ENCODE measurements around the gene ZNF418.

Gene ZNF418

DNA sequence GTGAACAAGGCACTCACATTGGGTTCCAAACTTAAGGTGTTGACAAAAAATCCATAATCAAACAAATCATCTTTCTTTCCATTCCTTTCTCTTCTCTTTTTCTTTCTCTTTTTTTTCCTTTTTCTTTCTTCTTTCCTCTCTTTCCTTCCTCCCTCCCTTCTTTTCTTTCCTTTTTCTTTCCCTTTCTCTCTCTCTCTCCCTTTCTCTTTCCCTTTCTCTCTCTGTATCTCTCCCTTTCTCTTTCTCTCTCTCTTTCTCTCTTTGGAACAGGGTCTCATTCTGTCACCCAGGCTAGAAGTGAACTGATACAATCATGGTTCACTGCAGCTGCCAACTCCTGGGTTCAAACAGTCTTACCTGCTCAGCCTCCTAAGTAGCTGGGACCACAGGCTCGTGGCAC, 26.6 kb upstream of the ZNF418 start:
- Histone ChIP-seq H3K27ac (ENCODE audit: low read depth, low read length) (no peak overlapping the region), H2BK120ac (ENCODE audit: insufficient read depth, low read length, poor library complexity) (no peak overlapping the region), H3K9me3 (ENCODE audit: insufficient read depth, low read depth, low read length) (peaks cover 14% of the 10 kb centered on the region), H2AFZ (ENCODE audit: insufficient read depth, low read length, poor library complexity) (no peak overlapping the region), H4K91ac (ENCODE audit: low read depth, low read length) (no peak overlapping the region), H3K18ac (ENCODE audit: low read length) (no peak overlapping the region), H2BK12ac (ENCODE audit: low read length) (no peak overlapping the region), H4K8ac (ENCODE audit: low read depth, low read length) (no peak overlapping the region), H3K4me2 (ENCODE audit: low read length) (no peak overlapping the region), H3K79me1 (ENCODE audit: low read length) (no peaks in the 10 kb centered on the region), H3K79me2 (ENCODE audit: control insufficient read depth, insufficient read depth, low read length, poor library complexity) (no peaks in the 10 kb centered on the region), H4K12ac (ENCODE audit: low read depth, low read length) (no peak overlapping the region), H3K23ac (ENCODE audit: low read length) (no peak overlapping the region), H3K4me3 (ENCODE audit: low read depth, low read length) (no peak overlapping the region), H2BK5ac (ENCODE audit: low read depth, low read length, poor library complexity) (no peak overlapping the region), H2AK5ac (ENCODE audit: low read length) (no peak overlapping the region), H3K4ac (ENCODE audit: low read depth, low read length) (no peak overlapping the region), H3K14ac (ENCODE audit: low read length) (no peak overlapping the region), H3K9ac (ENCODE audit: low read length) (no peak overlapping the region), H3K36me3 (ENCODE audit: control insufficient read depth in 1 of 2, insufficient read depth in 2 of 2, low read length in 2 of 2) (no peaks in the 10 kb centered on the region), H3K27me3 (ENCODE audit: insufficient read depth, low read length) (no peaks in the 10 kb centered on the region), H3K4me1 (ENCODE audit: control insufficient read depth in 1 of 2, insufficient read depth in 2 of 2, low read length in 2 of 2) (no peaks in the 10 kb centered on the region)
- WGBS (ENCODE audit: extremely low coverage, insufficient coverage, insufficient read length): no CpG with 5 or more reads among the region's 1 CpG
- DNase-seq: no peak

DNA sequence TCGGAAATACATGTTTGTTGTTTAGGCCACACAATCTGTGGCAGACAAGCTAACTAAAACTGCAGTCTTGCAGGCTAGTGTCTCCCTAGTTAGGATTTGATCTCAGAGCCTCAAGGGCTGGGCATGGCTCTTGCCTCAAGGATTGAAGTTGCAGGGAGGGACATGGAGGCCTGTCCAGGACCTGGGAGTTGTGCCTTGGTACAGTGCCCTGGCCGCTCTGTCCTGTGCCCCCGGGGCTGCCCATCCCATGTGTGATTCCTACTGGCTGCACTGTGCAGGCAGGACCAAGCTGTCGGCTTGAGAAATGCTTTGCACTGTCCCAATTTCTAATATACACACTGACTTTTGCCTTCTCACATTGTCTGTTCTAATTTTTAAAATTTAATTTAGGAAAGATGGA, 19.8 kb upstream of the ZNF418 start:
- H3K18ac ChIP-seq (ENCODE audit: low read length): no peak overlapping the region
- no peaks in the 10 kb centered on the region for H3K4me1 ChIP-seq (ENCODE audit: control insufficient read depth in 1 of 2, insufficient read depth in 2 of 2, low read length in 2 of 2)
- no peak overlapping the region for H4K91ac ChIP-seq (ENCODE audit: low read depth, low read length)
- H2BK120ac ChIP-seq (ENCODE audit: insufficient read depth, low read length, poor library complexity): no peak overlapping the region
- no peak overlapping the region for H4K8ac ChIP-seq (ENCODE audit: low read depth, low read length)
- H3K79me2 ChIP-seq (ENCODE audit: control insufficient read depth, insufficient read depth, low read length, poor library complexity): no peaks in the 10 kb centered on the region
- H3K27me3 ChIP-seq (ENCODE audit: insufficient read depth, low read length): no peaks in the 10 kb centered on the region
- H2AK5ac ChIP-seq (ENCODE audit: low read length): no peak overlapping the region
- H2AFZ ChIP-seq (ENCODE audit: insufficient read depth, low read length, poor library complexity): no peak overlapping the region
- H3K4me2 ChIP-seq (ENCODE audit: low read length): no peak overlapping the region
- H2BK12ac ChIP-seq (ENCODE audit: low read length): no peak overlapping the region
- no peak overlapping the region for H3K4me3 ChIP-seq (ENCODE audit: low read depth, low read length)
- H3K14ac ChIP-seq (ENCODE audit: low read length): no peak overlapping the region
- no peak overlapping the region for H3K9ac ChIP-seq (ENCODE audit: low read length)
- H3K36me3 ChIP-seq (ENCODE audit: control insufficient read depth in 1 of 2, insufficient read depth in 2 of 2, low read length in 2 of 2): no peaks in the 10 kb centered on the region
- H3K23ac ChIP-seq (ENCODE audit: low read length): no peak overlapping the region
- no peaks in the 10 kb centered on the region for H3K79me1 ChIP-seq (ENCODE audit: low read length)
- no peak overlapping the region for H3K27ac ChIP-seq (ENCODE audit: low read depth, low read length)
- no peak overlapping the region for H2BK5ac ChIP-seq (ENCODE audit: low read depth, low read length, poor library complexity)
- H3K4ac ChIP-seq (ENCODE audit: low read depth, low read length): no peak overlapping the region
- H4K12ac ChIP-seq (ENCODE audit: low read depth, low read length): no peak overlapping the region
- WGBS (ENCODE audit: extremely low coverage, insufficient coverage, insufficient read length): no CpG with 5 or more reads among the region's 4 CpGs
- H3K9me3 ChIP-seq (ENCODE audit: insufficient read depth, low read depth, low read length): peaks cover 29% of the 10 kb centered on the region
- no peak for DNase-seq

DNA sequence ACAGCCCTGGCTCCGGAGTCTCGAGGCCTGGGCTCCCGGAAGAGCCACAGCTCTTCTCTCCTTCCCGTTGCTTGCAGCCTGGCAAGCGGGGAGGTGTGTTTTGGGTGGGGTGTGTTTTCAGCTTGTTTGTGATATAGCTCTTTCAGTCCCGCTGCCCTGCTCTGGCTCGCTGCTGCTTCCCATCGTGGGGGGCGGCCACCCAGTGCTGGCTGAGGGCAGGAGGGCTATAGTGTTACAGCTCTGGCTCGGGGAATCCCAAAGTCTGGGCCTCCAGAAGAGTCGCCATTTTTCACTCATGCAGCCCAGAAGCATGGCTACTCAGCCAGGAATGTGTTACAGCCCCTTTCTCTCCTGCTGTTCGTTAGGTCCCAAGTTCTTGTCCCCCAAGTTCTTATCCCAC, 14.5 kb upstream of the ZNF418 start:
- peaks cover 7 to 8% of the 10 kb centered on the region in 2 experiments for H3K4me1 ChIP-seq (ENCODE audit: control insufficient read depth in 1 of 2, insufficient read depth in 2 of 2, low read length in 2 of 2)
- H3K4ac ChIP-seq (ENCODE audit: low read depth, low read length): no peak overlapping the region
- H2AK5ac ChIP-seq (ENCODE audit: low read length): no peak overlapping the region
- no peak overlapping the region for H3K27ac ChIP-seq (ENCODE audit: low read depth, low read length)
- H3K79me2 ChIP-seq (ENCODE audit: control insufficient read depth, insufficient read depth, low read length, poor library complexity): peaks cover 8% of the 10 kb centered on the region
- no peak overlapping the region for H2BK120ac ChIP-seq (ENCODE audit: insufficient read depth, low read length, poor library complexity)
- H3K18ac ChIP-seq (ENCODE audit: low read length): no peak overlapping the region
- no peak overlapping the region for H2BK12ac ChIP-seq (ENCODE audit: low read length)
- no peak overlapping the region for H3K4me3 ChIP-seq (ENCODE audit: low read depth, low read length)
- H3K4me2 ChIP-seq (ENCODE audit: low read length): no peak overlapping the region
- peaks cover 3% of the 10 kb centered on the region for H3K79me1 ChIP-seq (ENCODE audit: low read length)
- DNase-seq: no peak
- H4K12ac ChIP-seq (ENCODE audit: low read depth, low read length): no peak overlapping the region
- peaks cover 28% of the 10 kb centered on the region for H3K9me3 ChIP-seq (ENCODE audit: insufficient read depth, low read depth, low read length)
- H2AFZ ChIP-seq (ENCODE audit: insufficient read depth, low read length, poor library complexity): no peak overlapping the region
- H3K23ac ChIP-seq (ENCODE audit: low read length): no peak overlapping the region
- no peak overlapping the region for H2BK5ac ChIP-seq (ENCODE audit: low read depth, low read length, poor library complexity)
- no peak overlapping the region for H3K14ac ChIP-seq (ENCODE audit: low read length)
- no peak overlapping the region for H4K91ac ChIP-seq (ENCODE audit: low read depth, low read length)
- no peaks in the 10 kb centered on the region for H3K27me3 ChIP-seq (ENCODE audit: insufficient read depth, low read length)
- peaks cover 0 to 2% of the 10 kb centered on the region in 2 experiments for H3K36me3 ChIP-seq (ENCODE audit: control insufficient read depth in 1 of 2, insufficient read depth in 2 of 2, low read length in 2 of 2)
- H3K9ac ChIP-seq (ENCODE audit: low read length): no peak overlapping the region
- no peak overlapping the region for H4K8ac ChIP-seq (ENCODE audit: low read depth, low read length)
- WGBS (ENCODE audit: extremely low coverage, insufficient coverage, insufficient read length): no CpG with 5 or more reads among the region's 12 CpGs

DNA sequence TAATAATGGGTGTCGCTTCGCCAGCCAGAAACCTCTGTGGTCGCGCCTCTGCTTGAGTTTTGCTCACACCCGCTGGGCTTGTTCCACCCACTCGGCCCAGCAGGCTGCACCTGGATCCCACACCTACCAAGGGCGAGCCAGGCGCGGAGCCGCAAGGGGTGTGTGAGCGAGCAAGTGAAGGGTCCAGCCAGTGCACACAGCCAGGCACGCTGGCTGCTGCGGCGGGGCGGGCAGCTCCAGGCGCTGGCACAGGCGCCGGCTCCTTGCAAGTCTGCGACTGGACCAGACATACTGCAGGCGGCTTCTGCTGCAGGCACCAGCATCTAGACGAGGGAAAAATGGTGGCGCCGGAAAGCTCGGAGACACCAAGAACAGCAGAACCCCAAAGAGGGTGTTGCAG, 14.1 kb upstream of the ZNF418 start:
- peaks cover 28% of the 10 kb centered on the region for H3K9me3 ChIP-seq (ENCODE audit: insufficient read depth, low read depth, low read length)
- no peak overlapping the region for H3K4ac ChIP-seq (ENCODE audit: low read depth, low read length)
- DNase-seq: no peak
- H3K27me3 ChIP-seq (ENCODE audit: insufficient read depth, low read length): no peaks in the 10 kb centered on the region
- peaks cover 8% of the 10 kb centered on the region for H3K79me2 ChIP-seq (ENCODE audit: control insufficient read depth, insufficient read depth, low read length, poor library complexity)
- H4K8ac ChIP-seq (ENCODE audit: low read depth, low read length): no peak overlapping the region
- H3K18ac ChIP-seq (ENCODE audit: low read length): no peak overlapping the region
- H3K36me3 ChIP-seq (ENCODE audit: control insufficient read depth in 1 of 2, insufficient read depth in 2 of 2, low read length in 2 of 2): peaks cover 0 to 2% of the 10 kb centered on the region in 2 experiments
- peaks cover 7 to 8% of the 10 kb centered on the region in 2 experiments for H3K4me1 ChIP-seq (ENCODE audit: control insufficient read depth in 1 of 2, insufficient read depth in 2 of 2, low read length in 2 of 2)
- no peak overlapping the region for H3K27ac ChIP-seq (ENCODE audit: low read depth, low read length)
- no peak overlapping the region for H3K9ac ChIP-seq (ENCODE audit: low read length)
- no peak overlapping the region for H3K14ac ChIP-seq (ENCODE audit: low read length)
- no peak overlapping the region for H4K91ac ChIP-seq (ENCODE audit: low read depth, low read length)
- peaks cover 3% of the 10 kb centered on the region for H3K79me1 ChIP-seq (ENCODE audit: low read length)
- H3K23ac ChIP-seq (ENCODE audit: low read length): no peak overlapping the region
- no peak overlapping the region for H2BK120ac ChIP-seq (ENCODE audit: insufficient read depth, low read length, poor library complexity)
- H2AK5ac ChIP-seq (ENCODE audit: low read length): no peak overlapping the region
- no CpG with 5 or more reads among the region's 24 CpGs for WGBS (ENCODE audit: extremely low coverage, insufficient coverage, insufficient read length)
- no peak overlapping the region for H2BK5ac ChIP-seq (ENCODE audit: low read depth, low read length, poor library complexity)
- H3K4me2 ChIP-seq (ENCODE audit: low read length): no peak overlapping the region
- H3K4me3 ChIP-seq (ENCODE audit: low read depth, low read length): no peak overlapping the region
- H2BK12ac ChIP-seq (ENCODE audit: low read length): no peak overlapping the region
- H2AFZ ChIP-seq (ENCODE audit: insufficient read depth, low read length, poor library complexity): no peak overlapping the region
- H4K12ac ChIP-seq (ENCODE audit: low read depth, low read length): no peak overlapping the region
